Testis (tissue), 2 donors: ENCODE data around the gene NPLOC4.
"Not testable (repeated sequence)": the region's sequence is repeated elsewhere in the genome, so short reads cannot be mapped to it uniquely, and the experiment has no call there.

ENCODE experiments used
- CTCF ChIP-seq, 3 experiments: fragments of 450-650 bp in 2 of 3; fragments of 200-600 bp in 1 of 3; sonication (generic) in 1 of 3; IDR thresholded peaks; one replicate each; pipeline ENCODE4 v1.5.1; 2016 to 2019; ENCODE audit warnings: antibody characterized with exemption in 3 of 3, mild to moderate bottlenecking in 2 of 3, moderate library complexity in 1 of 3
- POLR2A ChIP-seq: fragments of 450-650 bp; IDR thresholded peaks from one replicate; pipeline ENCODE4 v1.6.1; 2017; ENCODE audit warnings: antibody characterized with exemption, mild to moderate bottlenecking, moderate library complexity

DNA sequence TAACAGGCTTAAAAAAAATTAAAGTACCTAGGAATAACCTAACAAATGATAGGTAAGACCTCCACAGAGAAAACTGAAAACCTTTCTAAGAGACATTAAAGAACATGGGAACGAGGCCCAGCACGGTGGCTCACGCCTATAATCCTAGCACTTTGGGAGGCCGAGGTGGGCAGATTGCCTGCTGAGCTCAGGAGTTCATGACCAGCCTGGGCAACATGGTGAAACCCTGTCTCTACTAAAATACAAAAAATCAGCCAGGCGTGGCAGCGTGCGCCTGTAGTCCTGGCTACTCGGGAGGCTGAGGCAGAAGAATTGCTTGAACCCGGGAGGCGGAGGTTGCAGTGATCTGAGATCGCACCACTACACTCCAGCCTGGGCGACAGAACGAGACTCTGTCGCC is 52.1 kb downstream of the NPLOC4 start:
- TF ChIP-seq CTCF (IDR thresholded peaks at IDR 0.05); POLR2A: not testable (repeated sequence)
